ENCODE data around the gene ANKRD13C.

DNA sequence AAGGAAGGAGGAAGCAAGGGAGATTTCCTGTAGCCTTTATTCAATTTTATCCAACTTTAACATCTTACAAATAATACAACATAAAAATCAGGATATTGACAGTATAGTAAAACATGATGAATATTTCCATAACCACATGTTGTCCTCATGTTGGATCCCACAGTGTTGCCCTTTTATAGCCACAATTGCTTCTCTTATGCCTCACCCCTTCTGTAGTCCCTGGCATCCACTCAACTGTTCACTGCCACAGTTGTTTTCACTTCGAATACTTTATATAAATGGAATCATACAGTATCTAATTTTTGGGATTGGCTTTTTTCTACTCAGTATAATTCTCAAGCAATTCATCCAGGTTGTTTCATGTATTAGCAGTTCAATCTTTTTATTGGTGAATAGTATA lies 88.6 kb downstream of the ANKRD13C start:
- TF ChIP-seq, protein P1, sequence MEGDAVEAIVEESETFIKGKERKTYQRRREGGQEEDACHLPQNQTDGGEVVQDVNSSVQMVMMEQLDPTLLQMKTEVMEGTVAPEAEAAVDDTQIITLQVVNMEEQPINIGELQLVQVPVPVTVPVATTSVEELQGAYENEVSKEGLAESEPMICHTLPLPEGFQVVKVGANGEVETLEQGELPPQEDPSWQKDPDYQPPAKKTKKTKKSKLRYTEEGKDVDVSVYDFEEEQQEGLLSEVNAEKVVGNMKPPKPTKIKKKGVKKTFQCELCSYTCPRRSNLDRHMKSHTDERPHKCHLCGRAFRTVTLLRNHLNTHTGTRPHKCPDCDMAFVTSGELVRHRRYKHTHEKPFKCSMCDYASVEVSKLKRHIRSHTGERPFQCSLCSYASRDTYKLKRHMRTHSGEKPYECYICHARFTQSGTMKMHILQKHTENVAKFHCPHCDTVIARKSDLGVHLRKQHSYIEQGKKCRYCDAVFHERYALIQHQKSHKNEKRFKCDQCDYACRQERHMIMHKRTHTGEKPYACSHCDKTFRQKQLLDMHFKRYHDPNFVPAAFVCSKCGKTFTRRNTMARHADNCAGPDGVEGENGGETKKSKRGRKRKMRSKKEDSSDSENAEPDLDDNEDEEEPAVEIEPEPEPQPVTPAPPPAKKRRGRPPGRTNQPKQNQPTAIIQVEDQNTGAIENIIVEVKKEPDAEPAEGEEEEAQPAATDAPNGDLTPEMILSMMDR (IDR thresholded peaks at IDR 0.05; ENCODE audit: low read depth, low read length), result no peak
- no peak for TF ChIP-seq EZH2phosphoT487 (IDR thresholded peaks at IDR 0.05; ENCODE audit: low read depth)
